DOHH2 (cell line): ENCODE data around the gene NOB1.
"Not testable (repeated sequence)": the region's sequence is repeated elsewhere in the genome, so short reads cannot be mapped to it uniquely, and the experiment has no call there.

Experiments used
- EZH2phosphoT487 ChIP-seq: fragments of 200-600 bp; sonication (generic); IDR thresholded peaks from 2 replicates; pipeline ENCODE4 v1.6.1; 2017; ENCODE audit warnings: borderline replicate concordance, mild to moderate bottlenecking, antibody characterized with exemption, low read length, moderate library complexity, mixed read lengths
- TF ChIP-seq, protein P1 (sequence below): fragments of 200-600 bp; sonication (generic); IDR thresholded peaks from one replicate; pipeline ENCODE4 v1.5.1; 2014; ENCODE audit warnings: antibody characterized with exemption, mild to moderate bottlenecking, low read depth, low read length; ENCODE audit not compliant: poor library complexity, severe bottlenecking

- TF ChIP-seq, protein P1, sequence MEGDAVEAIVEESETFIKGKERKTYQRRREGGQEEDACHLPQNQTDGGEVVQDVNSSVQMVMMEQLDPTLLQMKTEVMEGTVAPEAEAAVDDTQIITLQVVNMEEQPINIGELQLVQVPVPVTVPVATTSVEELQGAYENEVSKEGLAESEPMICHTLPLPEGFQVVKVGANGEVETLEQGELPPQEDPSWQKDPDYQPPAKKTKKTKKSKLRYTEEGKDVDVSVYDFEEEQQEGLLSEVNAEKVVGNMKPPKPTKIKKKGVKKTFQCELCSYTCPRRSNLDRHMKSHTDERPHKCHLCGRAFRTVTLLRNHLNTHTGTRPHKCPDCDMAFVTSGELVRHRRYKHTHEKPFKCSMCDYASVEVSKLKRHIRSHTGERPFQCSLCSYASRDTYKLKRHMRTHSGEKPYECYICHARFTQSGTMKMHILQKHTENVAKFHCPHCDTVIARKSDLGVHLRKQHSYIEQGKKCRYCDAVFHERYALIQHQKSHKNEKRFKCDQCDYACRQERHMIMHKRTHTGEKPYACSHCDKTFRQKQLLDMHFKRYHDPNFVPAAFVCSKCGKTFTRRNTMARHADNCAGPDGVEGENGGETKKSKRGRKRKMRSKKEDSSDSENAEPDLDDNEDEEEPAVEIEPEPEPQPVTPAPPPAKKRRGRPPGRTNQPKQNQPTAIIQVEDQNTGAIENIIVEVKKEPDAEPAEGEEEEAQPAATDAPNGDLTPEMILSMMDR = not testable (repeated sequence)
- TF ChIP-seq EZH2phosphoT487 = not testable (repeated sequence)
These were observed 36.7 kb upstream of the NOB1 start for GRCh38 chr16:69791391-69791847.
